ENCODE results near the gene IRF3.
"Not testable (repeated sequence)": the region's sequence is repeated elsewhere in the genome, so short reads cannot be mapped to it uniquely, and the experiment has no call there.

The IRF3 gene

DNA sequence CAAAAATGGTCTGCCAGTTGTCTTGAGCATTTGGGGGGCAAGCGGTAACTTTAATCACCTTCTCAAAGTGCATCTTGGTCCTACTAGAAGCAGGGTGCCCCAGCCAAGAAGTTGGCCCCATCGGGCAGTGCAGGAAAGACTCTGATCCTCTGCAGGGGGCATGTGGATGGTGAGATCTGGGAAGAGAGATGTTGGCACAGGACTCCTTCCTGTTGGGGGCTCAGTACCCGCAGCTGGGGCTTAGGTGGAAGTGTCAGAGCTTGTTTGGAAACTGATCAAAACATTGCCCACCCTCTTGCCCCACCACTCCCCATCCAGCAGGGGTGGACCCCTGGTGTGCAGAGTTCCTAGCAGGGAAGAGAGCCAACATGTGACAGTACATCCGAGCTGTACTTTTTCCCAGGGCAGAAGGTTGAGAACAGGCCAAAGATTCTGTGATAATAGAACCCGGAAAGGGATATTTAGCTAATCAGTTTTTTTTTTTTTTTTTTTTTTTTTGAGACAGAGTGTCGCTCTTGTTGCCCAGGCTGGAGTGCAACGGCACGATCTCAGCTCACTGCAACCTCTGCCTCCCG lies 34.6 kb downstream of the IRF3 start:
- TF ChIP-seq, protein P1, sequence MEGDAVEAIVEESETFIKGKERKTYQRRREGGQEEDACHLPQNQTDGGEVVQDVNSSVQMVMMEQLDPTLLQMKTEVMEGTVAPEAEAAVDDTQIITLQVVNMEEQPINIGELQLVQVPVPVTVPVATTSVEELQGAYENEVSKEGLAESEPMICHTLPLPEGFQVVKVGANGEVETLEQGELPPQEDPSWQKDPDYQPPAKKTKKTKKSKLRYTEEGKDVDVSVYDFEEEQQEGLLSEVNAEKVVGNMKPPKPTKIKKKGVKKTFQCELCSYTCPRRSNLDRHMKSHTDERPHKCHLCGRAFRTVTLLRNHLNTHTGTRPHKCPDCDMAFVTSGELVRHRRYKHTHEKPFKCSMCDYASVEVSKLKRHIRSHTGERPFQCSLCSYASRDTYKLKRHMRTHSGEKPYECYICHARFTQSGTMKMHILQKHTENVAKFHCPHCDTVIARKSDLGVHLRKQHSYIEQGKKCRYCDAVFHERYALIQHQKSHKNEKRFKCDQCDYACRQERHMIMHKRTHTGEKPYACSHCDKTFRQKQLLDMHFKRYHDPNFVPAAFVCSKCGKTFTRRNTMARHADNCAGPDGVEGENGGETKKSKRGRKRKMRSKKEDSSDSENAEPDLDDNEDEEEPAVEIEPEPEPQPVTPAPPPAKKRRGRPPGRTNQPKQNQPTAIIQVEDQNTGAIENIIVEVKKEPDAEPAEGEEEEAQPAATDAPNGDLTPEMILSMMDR (conservative IDR thresholded peaks at IDR 0.05): no peak
- H3K27ac ChIP-seq: peak overlapping the region; percentile 80

DNA sequence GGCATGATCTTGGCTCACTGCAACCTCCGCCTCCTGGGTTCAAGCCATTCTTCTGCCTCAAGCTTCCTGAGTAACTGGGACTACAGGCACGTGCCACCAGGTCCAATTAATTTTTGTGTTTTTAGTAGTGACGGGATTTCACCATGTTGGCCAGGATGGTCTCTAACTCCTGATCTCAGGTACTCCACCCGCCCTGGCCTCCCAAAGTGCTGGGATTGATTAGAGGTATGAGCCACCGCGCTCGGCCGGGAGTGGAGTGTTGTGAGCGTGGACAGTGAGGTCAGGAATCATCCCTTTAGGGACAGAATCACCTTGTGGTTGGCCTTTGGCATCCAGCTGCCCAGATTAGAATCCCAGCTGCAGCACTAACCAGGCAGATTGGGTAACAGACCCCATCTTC lies 36.0 kb downstream of the IRF3 start:
- TF ChIP-seq, protein P1 (conservative IDR thresholded peaks at IDR 0.05): no peak

DNA sequence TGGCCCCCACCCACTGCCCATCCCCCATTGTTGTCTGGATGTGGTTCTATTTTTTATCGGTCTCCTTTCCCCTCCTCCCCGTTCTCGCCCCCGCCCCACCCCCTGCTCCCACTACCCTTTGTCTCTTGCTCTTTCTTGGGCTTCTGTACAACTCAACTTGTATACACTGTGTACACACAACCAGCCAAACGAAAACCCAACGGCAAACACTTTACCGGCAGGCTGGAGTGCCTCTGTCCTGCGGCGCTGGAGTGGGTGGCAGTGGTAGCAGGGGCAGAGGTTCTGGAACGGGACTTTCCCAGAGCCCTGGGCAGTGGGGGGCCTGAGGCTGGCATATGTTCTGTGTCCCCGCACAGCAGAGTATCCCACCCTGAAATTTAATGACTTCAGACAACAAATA lies 39.4 kb downstream of the IRF3 start:
- TF ChIP-seq, protein P1 (conservative IDR thresholded peaks at IDR 0.05): no peak
- H3K27ac ChIP-seq: no peak overlapping the region

More for the DNA sequence above, 36.0 kb downstream of the IRF3 start:
- H3K27ac ChIP-seq: peak overlapping the region; percentile 80

DNA sequence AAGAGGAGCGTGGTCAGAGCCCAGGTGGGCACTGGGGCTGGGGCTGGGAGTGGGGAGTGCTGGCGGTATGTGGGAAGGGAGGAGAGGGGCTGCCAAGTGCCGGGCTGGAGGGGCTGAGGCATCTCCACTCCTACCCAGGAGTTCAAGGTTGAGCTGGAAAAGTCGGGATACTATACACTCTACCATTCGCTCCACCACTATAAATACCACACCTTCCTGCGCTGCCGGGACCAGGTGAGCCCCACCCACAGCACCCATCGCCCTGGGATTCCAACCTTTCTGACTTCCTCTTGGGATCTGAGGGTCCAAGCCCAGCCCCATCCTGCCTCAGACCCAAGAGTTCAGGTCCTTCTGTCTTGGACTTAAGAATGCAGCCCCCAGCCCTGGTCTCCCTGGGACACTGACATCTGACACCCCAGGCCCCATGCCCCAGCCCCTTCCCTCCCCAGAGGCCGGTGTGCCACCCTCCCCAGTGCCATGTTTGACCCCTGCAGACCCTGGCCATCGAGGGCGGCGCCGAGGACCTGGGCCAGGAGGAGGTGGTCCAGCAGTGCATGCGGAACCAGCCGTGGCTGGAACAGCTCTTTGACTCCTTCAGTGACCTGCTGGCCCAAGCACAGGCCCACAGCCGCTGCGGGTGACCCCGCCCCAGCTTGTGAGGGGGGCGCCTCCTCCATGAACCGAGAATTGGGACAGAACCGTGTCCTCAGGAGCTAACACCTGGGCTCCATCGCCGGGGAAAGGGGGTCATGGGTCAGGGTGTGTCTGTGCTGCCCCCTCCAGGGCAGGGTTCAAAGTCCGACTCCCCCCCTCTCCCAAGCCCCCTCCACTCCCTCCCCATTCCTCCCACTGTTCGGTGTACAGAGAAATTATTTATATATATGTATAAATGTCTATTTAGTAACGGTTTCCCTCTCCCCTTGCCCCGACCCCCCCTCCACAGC lies 40.4 kb downstream of the IRF3 start:
- TF ChIP-seq, protein P1 (conservative IDR thresholded peaks at IDR 0.05): no peak

DNA sequence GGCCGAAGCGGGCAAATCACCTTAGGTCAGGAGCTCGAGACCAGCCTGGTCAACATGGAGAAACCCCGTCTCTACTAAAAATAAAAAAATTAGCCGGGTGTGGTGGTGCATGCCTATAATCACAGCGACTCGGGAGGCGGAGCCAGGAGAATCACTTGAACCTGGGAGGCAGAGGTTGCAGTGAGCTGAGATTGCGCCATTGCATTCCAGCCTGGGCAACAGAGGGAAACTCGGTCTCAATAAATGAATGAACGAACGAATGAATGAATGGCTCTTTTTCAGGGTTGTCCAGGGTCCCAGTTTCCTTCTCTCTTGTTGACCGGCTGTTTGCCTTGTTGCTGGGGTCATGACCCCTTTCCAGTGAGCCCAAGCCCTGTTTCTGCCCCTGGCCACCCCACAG lies 47.8 kb downstream of the IRF3 start:
- not testable (repeated sequence) for H3K27ac ChIP-seq

More for the DNA sequence above, 40.4 kb downstream of the IRF3 start:
- no peak overlapping the region for H3K27ac ChIP-seq

DNA sequence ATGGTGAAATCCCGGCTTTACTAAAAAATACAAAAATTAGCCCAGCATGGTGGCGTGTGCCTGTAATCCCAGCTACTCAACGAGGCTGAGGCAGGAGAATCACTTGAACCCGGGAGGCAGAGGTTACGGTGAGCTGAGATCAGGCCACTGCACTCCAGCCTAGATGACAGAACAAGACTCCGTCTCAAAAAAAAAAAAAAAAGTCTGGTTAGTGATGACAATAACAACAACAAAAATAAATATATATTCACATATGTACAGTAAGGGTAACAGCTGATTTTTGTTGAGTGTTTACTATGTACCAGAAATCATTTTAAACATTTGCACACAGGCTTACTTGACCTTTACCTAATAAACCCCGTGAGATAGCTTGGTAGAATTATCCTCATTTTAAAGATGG lies 48.7 kb downstream of the IRF3 start:
- TF ChIP-seq, protein P1 (conservative IDR thresholded peaks at IDR 0.05): no peak
- H3K27ac ChIP-seq: no peak overlapping the region

DNA sequence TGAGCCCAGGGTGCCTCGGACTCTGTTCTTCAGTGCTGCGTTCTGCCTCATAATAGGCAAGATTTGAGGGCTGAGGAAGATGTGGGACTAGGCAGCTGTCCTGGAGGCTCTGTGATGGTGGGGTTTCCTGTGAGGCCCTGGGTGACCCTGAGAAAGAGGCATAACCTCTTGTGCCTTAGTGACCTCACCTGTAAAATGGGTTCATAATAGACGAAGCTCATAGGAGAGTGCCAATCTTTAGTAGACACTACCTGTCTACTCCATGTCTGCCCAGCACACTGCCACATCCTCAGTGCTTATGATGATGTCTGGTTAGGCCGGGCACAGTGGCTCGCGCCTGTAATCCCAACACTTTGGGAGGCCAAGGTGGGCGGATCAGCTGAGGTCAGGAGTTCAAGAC lies 49.1 kb downstream of the IRF3 start:
- no peak overlapping the region for H3K27ac ChIP-seq
- TF ChIP-seq, protein P1 (conservative IDR thresholded peaks at IDR 0.05): no peak

DNA sequence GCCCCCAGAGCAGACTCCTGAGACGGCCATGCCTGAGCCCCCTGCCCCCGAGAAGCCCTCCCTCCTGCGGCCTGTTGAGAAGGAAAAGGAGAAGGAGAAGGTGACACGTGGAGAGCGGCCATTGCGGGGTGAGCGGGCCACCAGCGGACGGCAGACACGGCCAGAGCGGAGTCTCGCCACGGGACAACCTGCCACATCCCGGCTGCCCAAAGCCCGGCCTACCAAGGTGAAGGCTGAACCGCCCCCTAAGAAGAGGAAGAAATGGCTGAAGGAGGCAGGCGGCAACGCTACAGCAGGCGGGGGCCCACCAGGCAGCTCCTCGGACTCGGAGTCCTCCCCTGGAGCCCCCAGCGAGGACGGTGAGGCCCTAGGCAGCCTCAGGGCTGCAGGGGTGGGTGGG lies 49.8 kb downstream of the IRF3 start:
- TF ChIP-seq, protein P1 (conservative IDR thresholded peaks at IDR 0.05): no peak
- no peak overlapping the region for H3K27ac ChIP-seq

Measured in VCaP (cell line).